ENCODE data around the gene SLC30A3.

The SLC30A3 gene

DNA sequence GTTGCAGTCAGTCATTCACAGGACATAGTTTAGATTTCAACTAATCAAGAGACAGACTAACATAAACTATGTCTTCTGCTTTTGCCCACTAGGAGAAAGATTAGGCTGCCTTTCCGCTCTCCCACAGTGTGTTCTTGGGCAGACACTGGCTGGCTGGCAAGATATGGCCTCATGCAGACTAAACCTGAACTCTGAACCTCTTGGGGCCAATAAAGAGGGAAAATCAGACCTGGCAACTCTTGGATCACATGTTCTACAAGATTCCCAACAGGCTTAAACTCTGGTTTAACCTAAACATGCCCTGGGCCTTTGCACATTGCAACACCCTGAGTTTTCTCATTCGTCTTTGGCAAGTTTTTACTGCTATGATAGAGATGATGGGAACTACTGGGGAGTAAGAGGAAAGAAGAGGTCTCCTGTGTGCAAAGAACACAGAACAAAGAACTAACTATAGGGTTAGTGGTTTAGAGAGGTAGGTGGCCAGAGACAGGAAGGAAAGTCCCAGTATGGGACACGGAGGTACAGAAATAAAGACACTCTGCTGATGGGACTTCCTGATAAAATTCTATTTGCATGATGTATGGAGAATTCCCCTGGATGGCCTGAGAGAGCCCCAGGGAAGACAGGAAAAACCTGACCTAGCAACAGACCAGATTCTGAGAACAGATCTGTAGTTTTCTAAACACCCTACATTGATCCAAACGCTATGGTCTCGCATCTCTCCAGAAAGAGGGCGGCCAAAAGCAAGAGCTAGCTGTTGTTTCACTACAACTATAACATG lies 53.0 kb downstream of the SLC30A3 start:
- DNase-seq (ENCODE audit: low spot score), result peak; percentile 52
- in situ Hi-C loops (cut with MboI; ENCODE audit: low sequenced_read_pairs, unreplicated experiment), result no loop called here
- TF ChIP-seq CTCF (IDR thresholded peaks at IDR 0.05; ENCODE audit: borderline replicate concordance, control extremely low read depth, extremely low read depth, insufficient read depth, missing control alignments), result no peak

- TF ChIP-seq CTCF (IDR thresholded peaks at IDR 0.05; ENCODE audit: borderline replicate concordance, control extremely low read depth, extremely low read depth, insufficient read depth, missing control alignments), result no peak
- no peak for DNase-seq (ENCODE audit: low spot score)
- in situ Hi-C loops (cut with MboI; ENCODE audit: low sequenced_read_pairs, unreplicated experiment), result no loop called here
Observed at GRCh38 chr2:27208486-27209050, 54.3 kb downstream of the SLC30A3 start.

DNA sequence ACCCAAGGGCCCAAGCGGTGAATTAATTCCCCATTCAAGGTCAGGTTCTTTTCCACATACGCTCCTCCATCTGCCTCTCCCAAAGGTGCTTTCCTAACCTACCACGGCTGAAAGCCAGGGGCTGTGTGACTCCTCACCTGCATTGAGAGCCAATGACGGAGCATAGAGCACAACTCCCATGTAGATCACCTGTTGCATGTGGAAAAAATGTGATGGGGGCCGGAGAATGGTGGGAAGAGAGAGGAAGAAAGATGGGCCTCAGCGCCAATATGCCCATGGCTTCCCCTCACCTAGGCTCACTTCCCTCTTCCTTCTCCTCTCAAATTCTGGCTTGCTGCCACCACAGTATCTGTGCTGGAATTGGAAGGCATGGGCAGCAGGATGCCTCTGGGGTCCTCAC lies 56.5 kb downstream of the SLC30A3 start:
- in situ Hi-C loops (cut with MboI; ENCODE audit: low sequenced_read_pairs, unreplicated experiment), result no loop called here

GRCh38 chr2:27205206-27205605 lies 57.6 kb downstream of the SLC30A3 start:
- in situ Hi-C loops (cut with MboI; ENCODE audit: low sequenced_read_pairs, unreplicated experiment), result no loop called here
- TF ChIP-seq CTCF (IDR thresholded peaks at IDR 0.05; ENCODE audit: borderline replicate concordance, control extremely low read depth, extremely low read depth, insufficient read depth, missing control alignments), result no peak
- peak; percentile 10 for DNase-seq (ENCODE audit: low spot score)

More for the DNA sequence above, 56.5 kb downstream of the SLC30A3 start:
- DNase-seq (ENCODE audit: low spot score), result no peak
- no peak for TF ChIP-seq CTCF (IDR thresholded peaks at IDR 0.05; ENCODE audit: borderline replicate concordance, control extremely low read depth, extremely low read depth, insufficient read depth, missing control alignments)

DNA sequence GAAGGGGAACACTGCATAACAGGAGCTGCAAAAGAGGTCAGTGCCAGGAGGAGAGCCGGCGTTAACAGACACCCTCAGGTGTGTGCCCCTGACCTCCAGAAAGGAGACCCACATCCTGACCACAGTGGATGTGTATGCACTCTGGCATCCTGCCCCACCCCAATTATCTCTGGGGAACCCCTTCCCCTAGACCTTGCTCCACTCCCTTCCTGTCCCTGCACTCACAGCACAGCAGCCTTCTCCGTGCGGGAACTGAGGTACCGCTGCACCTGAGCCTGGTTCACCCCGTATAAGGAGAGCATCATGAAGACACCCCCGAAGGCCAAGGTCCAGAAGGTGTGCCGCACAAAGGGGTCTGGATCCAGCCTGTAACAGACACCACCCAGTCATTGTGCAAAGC lies 58.3 kb downstream of the SLC30A3 start:
- TF ChIP-seq CTCF (IDR thresholded peaks at IDR 0.05; ENCODE audit: borderline replicate concordance, control extremely low read depth, extremely low read depth, insufficient read depth, missing control alignments), result no peak
- in situ Hi-C loops (cut with MboI; ENCODE audit: low sequenced_read_pairs, unreplicated experiment), result no loop called here
- peak; percentile 9 for DNase-seq (ENCODE audit: low spot score)

DNA sequence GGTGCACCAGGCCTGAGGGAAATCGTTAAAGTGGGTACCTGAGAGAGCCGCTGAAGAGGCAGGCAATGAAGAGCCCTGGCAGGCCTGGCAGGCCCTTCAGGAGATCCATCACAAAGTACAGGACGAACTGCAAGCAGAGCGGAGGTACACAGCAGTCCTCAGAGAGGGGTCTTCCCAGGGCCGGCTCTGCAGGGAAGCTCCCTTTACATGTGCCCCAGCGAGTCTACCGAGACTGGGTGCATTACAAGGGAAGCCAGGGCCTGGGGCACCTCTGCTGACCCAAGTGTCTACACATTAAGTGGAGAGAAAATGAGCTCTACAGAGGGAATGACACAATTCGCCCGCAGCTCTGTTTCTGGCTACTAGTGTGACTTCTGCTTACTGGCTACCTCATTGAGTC lies 59.1 kb downstream of the SLC30A3 start:
- in situ Hi-C loops (cut with MboI; ENCODE audit: low sequenced_read_pairs, unreplicated experiment), result no loop called here
- no peak for TF ChIP-seq CTCF (IDR thresholded peaks at IDR 0.05; ENCODE audit: borderline replicate concordance, control extremely low read depth, extremely low read depth, insufficient read depth, missing control alignments)
- DNase-seq (ENCODE audit: low spot score), result no peak
